ENCODE results near the gene PPP4C.

Gene PPP4C

DNA sequence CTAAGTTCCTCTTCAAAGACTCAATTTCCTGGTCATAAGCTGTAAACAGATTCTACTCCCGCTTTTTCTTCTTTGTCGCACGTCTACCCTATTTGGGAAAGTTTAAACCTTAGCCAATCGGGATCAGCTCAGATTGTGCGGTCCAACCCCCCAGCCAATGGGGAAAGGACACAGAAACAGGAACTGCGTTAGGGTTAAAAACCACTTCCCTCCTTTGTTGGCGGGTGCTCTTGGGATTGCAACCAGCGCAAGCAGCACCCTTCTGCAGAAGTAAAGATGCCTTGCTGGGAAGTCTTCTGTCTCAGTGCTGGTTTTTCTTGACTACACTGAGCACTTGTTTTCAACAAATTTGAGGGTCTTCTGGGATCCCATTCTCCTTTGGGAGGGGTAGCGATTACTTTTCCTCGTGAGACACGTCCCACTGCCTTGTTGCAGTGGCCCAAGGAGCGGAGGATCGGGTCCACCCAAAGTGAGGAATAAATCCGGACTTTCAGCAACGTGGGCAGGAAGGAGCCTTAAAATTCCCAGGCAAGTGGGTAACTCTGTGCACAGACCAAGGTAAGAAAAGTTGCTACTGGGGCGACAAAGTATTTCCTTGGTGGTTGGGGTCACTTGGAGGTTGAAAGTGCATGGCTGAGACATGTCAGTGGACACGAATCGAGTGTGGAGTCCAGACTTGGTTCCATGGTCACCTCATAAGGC, 21.2 kb downstream of the PPP4C start:
- TF ChIP-seq, protein P1, sequence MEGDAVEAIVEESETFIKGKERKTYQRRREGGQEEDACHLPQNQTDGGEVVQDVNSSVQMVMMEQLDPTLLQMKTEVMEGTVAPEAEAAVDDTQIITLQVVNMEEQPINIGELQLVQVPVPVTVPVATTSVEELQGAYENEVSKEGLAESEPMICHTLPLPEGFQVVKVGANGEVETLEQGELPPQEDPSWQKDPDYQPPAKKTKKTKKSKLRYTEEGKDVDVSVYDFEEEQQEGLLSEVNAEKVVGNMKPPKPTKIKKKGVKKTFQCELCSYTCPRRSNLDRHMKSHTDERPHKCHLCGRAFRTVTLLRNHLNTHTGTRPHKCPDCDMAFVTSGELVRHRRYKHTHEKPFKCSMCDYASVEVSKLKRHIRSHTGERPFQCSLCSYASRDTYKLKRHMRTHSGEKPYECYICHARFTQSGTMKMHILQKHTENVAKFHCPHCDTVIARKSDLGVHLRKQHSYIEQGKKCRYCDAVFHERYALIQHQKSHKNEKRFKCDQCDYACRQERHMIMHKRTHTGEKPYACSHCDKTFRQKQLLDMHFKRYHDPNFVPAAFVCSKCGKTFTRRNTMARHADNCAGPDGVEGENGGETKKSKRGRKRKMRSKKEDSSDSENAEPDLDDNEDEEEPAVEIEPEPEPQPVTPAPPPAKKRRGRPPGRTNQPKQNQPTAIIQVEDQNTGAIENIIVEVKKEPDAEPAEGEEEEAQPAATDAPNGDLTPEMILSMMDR (IDR thresholded peaks at IDR 0.05; ENCODE audit: insufficient read depth, low read depth, low read length, missing control alignments), result no peak
- DNase-seq (ENCODE audit: low read depth), result no peak
- H3K4me3 ChIP-seq (ENCODE audit: low read length), result no peak overlapping the region

DNA sequence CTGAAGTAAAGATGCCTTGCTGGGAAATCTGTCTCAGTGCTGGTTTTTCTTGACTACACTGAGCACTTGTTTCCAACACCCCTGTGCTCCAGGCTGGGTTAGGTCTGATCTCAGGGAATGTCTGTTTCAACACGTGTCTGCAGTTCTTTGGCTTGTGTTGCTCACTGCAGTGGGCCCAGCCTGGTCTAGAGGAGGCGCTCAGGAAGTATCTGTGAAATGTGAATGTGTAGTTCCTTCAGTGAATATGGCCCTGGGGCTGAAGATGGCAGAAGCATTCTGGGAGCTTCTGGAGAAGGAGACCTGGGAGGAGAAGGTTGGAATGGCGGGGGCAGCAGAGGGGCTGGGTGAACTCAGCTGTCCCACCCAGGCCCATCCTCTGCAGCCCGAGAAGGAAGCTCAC, 28.3 kb downstream of the PPP4C start:
- no peak overlapping the region for H3K4me3 ChIP-seq (ENCODE audit: low read length)
- DNase-seq (ENCODE audit: low read depth), result no peak
- TF ChIP-seq, protein P1 (IDR thresholded peaks at IDR 0.05; ENCODE audit: insufficient read depth, low read depth, low read length, missing control alignments), result no peak

DNA sequence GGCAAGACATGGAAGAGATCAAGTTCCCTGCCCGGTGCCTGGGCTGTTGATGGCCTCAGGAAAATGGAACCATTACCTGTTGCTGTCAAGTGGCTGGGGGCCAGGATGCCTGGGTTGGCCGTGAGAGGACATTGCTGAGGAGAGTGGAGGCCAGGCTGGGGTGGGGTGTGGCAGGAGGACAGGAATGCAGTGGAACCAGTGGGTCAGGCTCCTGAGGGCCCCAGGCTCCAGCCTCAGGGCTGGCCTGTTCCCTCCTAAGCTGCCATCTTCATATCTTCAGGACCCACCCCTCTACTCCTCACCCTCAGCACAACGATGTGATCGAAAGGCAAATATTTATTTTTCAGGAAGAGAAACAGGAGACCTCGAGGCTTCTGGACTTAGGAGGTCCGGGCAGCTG, 28.7 kb downstream of the PPP4C start:
- TF ChIP-seq, protein P1 (IDR thresholded peaks at IDR 0.05; ENCODE audit: insufficient read depth, low read depth, low read length, missing control alignments), result no peak
- H3K4me3 ChIP-seq (ENCODE audit: low read length), result no peak overlapping the region
- peak; percentile 28 for DNase-seq (ENCODE audit: low read depth)

DNA sequence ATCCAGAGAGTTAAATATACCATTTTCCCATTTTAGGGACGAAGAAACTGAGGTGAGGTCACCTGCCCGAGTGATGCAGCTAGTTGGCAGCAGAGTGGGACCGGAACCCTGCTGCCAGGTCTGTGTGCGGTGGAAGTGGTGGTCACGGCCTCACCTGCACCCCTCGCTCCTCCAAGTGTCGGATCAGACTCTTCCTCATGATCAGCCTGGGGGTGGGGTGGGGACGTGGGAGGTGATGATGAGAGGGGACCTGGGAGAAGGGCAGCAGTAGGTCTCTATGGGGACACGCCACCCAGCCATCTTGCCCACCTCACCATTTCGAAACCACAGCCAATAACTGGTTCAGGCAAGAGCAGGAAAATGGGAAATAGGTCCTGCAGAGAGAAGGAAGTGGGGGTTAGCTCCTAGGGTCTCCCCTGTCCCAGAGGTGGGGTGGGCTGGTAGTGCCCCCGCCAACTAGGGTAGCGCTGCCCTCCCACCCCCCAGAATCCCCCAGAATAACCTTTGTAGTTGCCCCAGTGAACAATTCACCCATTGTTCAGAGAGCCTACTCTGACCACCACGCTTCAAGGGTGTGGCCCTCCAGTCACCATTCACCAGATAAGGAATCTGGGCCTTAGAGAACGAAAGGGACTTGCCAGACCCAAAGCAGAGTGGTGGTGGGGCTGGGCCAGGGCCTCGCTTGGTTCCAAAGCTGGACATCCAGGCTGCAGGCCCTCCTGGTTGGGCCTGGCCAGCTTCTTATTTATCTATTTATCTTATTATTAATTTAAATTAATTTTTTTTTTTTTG, 32.5 kb downstream of the PPP4C start:
- TF ChIP-seq, protein P1 (IDR thresholded peaks at IDR 0.05; ENCODE audit: insufficient read depth, low read depth, low read length, missing control alignments), result no peak
- no peak overlapping the region for H3K4me3 ChIP-seq (ENCODE audit: low read length)

DNA sequence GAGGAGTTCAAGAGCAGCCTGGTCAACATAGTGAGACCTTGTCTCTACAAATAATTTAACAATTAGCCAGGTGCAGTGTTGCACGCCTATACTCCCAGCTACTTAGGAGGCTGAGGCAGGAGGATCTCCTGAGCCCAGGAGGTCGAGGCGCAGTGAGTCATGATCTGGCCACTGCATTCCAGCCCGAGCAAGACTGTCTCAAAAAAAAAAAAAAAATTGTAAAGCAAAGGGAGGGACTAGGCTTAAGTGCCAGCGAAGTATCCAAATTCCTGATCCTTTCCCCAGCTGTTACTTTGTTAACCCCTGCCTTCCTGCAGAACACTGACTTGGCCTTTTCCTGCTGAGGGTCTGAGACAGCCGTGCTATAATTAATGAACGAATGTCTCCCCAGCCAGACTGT, 34.9 kb downstream of the PPP4C start:
- DNase-seq (ENCODE audit: low read depth), result no peak
- TF ChIP-seq, protein P1 (IDR thresholded peaks at IDR 0.05; ENCODE audit: insufficient read depth, low read depth, low read length, missing control alignments), result no peak
- H3K4me3 ChIP-seq (ENCODE audit: low read length), result no peak overlapping the region

More for the DNA sequence above, 32.5 kb downstream of the PPP4C start:
- no peak for DNase-seq (ENCODE audit: low read depth)

DNA sequence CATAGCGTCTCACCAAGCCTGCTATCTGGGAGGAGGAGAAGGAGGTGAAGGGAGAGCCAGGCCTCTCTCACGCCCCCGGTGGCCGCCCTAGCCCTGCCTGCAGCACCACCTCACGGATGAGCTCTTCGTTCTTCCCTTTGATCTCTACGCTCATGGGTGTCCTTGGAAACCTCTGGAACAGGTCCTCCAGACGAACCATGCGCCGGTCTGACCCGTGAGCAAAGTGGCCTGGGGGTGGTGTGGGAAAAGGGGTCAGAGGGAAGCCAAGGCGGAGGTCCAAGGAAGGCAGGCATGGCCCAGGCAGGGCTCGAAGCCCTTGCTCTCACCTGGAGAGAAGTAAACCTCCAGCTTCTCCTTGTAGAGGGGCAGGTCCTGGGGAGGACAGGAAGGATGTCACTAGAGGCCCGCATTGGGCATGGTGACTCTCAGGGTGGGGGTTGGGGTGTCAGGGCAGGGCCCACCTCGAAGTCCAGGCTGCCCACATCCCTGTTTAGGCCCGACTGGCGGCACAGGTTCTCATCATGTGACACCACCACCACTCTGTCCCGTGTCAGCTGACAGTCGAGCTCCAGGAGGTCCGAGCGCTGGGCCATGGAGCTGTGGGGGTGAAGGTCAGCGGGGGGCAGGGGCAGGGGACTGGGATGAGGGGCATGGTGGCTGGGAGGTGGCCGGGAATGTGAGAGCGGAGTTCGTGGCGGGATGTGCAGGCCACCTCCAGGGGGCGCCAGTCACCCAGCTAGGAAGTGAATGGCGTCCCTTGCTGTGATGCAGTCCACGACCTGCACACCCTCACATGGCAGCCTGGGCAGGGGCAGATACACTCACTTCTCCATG, 36.6 kb downstream of the PPP4C start:
- H3K4me3 ChIP-seq (ENCODE audit: low read length), result no peak overlapping the region
- TF ChIP-seq, protein P1 (IDR thresholded peaks at IDR 0.05; ENCODE audit: insufficient read depth, low read depth, low read length, missing control alignments), result peak; percentile 48
- peak; percentile 48 for DNase-seq (ENCODE audit: low read depth)

Measured in epithelial cell of esophagus (primary cell).